ENCODE results near the gene ADGRA1. TPM values are rescaled to one million over a fixed set of nuclear protein-coding genes. Genes with fewer than 3 reads are reported as not detected.
A peak's percentile ranks its signal among the peaks of the same experiment; 100 is the strongest.
"Not testable (repeated sequence)": the region's sequence is repeated elsewhere in the genome, so short reads cannot be mapped to it uniquely, and the experiment has no call there.

Gene ADGRA1
- total RNA-seq, 4 donors from 2014 or later = 0.13 to 0.40 (median 0.29) TPM

GRCh38 chr10:133107442-133107841 lies 19.7 kb downstream of the ADGRA1 start:
- H3K27ac ChIP-seq = no peak overlapping the region
- no peaks in the 10 kb centered on the region for H3K4me1 ChIP-seq
- H3K36me3 ChIP-seq = no peaks in the 10 kb centered on the region
- WGBS, 2 donors = 81 to 87% methylated on average over 1 of the region's 1 CpG
- intact Hi-C loops (cut with DNase I) = no loop called here
- no peak for DNase-seq
- no peaks in the 10 kb centered on the region for H3K9me3 ChIP-seq
- TF ChIP-seq CTCF (IDR thresholded peaks at IDR 0.05) (no peak), POLR2A (IDR thresholded peaks at IDR 0.05) (no peak)
- H3K4me3 ChIP-seq (replicated peaks in 1 of 3) = no peak overlapping the region
- no peaks in the 10 kb centered on the region for H3K27me3 ChIP-seq

GRCh38 chr10:133109711-133110110 lies 22.0 kb downstream of the ADGRA1 start:
- 62 to 71% methylated on average over 11 of the region's 11 CpGs for WGBS, 2 donors
- DNase-seq = no peak
- TF ChIP-seq POLR2A (IDR thresholded peaks at IDR 0.05) (no peak), CTCF (IDR thresholded peaks at IDR 0.05) (no peak)
- Histone ChIP-seq H3K9me3 (no peaks in the 10 kb centered on the region), H3K27ac (no peak overlapping the region), H3K27me3 (no peaks in the 10 kb centered on the region), H3K4me3 (replicated peaks in 1 of 3) (no peak overlapping the region), H3K4me1 (no peaks in the 10 kb centered on the region), H3K36me3 (no peaks in the 10 kb centered on the region)
- intact Hi-C loops (cut with DNase I) = no loop called here

- 39 to 44% methylated on average over 13 of the region's 13 CpGs for WGBS, 2 donors
- intact Hi-C loops (cut with DNase I) = no loop called here
- H3K4me1 ChIP-seq = no peaks in the 10 kb centered on the region
- H3K36me3 ChIP-seq = no peaks in the 10 kb centered on the region
- H3K27ac ChIP-seq = no peak overlapping the region
- no peaks in the 10 kb centered on the region for H3K9me3 ChIP-seq
- peak; percentile 10 to 34 for DNase-seq
- H3K4me3 ChIP-seq (replicated peaks in 1 of 3) = no peak overlapping the region
- TF ChIP-seq POLR2A (IDR thresholded peaks at IDR 0.05) (no peak), CTCF (IDR thresholded peaks at IDR 0.05) (no peak)
- no peaks in the 10 kb centered on the region for H3K27me3 ChIP-seq
These were observed 22.4 kb downstream of the ADGRA1 start for GRCh38 chr10:133110133-133110532.

- H3K36me3 ChIP-seq = no peaks in the 10 kb centered on the region
- no peak for TF ChIP-seq POLR2A (IDR thresholded peaks at IDR 0.05)
- TF ChIP-seq CTCF (IDR thresholded peaks at IDR 0.05) = no peak
- 61 to 66% methylated on average over 3 to 6 of the region's 6 CpGs for WGBS, 2 donors
- H3K27ac ChIP-seq = no peak overlapping the region
- H3K9me3 ChIP-seq = no peaks in the 10 kb centered on the region
- intact Hi-C loops (cut with DNase I) = no loop called here
- no peaks in the 10 kb centered on the region for H3K4me1 ChIP-seq
- no peaks in the 10 kb centered on the region for H3K27me3 ChIP-seq
- DNase-seq = peak in 1 of 2 donors; percentile 8
- H3K4me3 ChIP-seq (replicated peaks in 1 of 3) = no peak overlapping the region
These were observed 23.0 kb downstream of the ADGRA1 start for GRCh38 chr10:133110609-133111275.

- H3K4me1 ChIP-seq; H3K36me3 ChIP-seq; H3K9me3 ChIP-seq; DNase-seq; intact Hi-C loops (cut with DNase I); H3K27ac ChIP-seq; H3K4me3 ChIP-seq (replicated peaks in 1 of 3); H3K27me3 ChIP-seq: not testable (repeated sequence)
- WGBS, 2 donors = 18 to 22% methylated on average over 6 of the region's 7 CpGs
These were observed 23.9 kb downstream of the ADGRA1 start for GRCh38 chr10:133111640-133112039.
